ENCODE measurements around the gene AGAP1.
A peak's percentile ranks its signal among the peaks of the same experiment; 100 is the strongest.
"Not testable (repeated sequence)": the region's sequence is repeated elsewhere in the genome, so short reads cannot be mapped to it uniquely, and the experiment has no call there.

AGAP1 gene

DNA sequence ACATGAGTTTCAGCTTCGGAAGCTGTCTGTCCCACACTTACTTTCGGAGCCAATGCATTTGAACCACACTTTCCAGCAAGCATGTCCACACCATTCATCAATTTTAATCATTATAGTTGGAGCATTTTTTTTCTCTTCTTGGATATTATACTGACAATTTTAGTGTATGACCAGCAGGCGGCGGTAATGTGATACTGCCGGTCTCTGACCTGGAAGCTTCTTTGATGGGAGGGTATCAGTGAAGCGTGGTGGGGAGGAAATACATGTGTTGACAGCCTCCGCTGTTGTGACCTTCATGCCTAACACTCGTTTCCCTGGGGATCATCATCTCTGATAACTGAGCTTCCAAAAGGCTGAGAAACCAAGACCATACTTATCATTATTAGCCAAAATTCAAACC is 442.6 kb downstream of the AGAP1 start:
- DNase-seq = no peak

DNA sequence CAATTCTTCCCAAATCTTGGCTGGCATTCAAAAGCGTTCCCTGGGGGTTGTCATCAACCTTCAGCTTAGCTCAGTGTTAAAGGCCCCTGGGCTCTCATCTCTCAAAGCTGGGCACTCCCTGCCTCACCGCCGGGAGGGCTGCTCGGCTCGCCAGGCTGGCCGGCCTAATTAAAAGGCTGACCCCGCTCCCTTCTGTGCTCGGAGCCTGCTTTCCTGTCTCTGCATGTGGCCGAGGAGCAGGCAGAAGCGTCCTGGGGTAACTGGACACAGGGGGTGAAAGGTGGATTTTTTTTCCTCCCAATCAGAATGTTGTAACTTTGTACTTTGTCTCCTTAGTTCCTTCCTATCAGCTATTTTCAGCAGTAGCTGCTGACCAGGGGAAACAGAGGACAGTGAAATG is 443.2 kb downstream of the AGAP1 start:
- no peak for DNase-seq

DNA sequence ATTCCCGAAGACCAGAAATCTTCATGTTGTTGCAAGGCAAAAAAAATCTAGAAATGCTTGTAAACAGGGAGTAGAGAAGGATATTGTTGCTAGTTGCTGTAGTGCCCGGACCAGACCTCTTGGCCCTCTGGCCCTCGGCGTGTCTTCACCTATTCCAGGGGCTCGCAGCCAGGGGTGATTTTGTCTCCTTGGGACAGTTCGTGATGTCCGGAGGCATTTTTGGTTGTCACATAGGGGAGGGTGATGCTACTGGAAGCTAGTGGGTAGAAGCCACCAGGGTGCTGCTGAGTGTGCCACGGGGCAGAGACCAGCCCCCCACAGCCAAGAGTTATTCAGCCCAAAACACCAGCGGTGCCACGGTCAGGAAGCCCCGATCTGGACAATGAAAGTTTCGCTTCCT is 443.7 kb downstream of the AGAP1 start:
- DNase-seq = no peak

DNA sequence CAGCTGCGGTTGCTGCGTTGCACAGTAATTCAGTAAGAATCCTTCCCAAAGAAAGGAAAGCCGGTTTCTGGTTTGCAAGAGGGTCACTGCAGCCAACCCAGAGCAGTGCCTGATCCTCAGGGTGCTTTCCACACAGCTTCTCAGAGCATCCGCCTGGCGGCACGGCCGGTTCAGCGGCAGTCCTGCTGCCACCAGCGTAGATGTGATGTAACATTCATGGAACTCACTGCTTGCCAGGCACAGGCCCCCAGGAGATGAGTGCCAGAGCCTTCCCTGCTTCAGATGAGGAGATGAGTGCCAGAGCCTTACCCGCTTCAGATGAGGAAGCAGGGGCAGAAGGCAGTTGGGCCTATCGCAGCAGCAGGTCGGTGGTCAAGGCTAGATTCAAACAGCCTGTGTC is 444.1 kb downstream of the AGAP1 start:
- DNase-seq = no peak

DNA sequence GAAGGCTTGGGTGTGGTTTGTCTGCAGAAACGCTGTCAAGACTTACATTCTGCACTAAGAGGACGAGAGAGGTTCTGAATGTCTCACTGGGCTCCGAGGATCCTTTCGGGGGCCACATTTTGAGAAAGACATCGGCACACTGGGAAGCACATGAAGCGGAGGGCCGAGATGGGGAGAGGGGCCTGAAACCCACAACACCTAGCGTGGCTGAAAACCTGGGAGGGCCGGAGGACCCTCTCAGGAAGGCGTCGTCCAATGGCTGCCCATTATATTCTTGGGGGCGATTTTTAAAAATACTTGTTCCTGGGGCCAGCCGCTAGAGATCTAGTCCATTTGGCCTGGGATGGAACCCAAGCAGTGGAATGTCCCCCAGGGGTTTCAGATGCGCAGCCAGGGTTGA is 444.8 kb downstream of the AGAP1 start:
- no peak for DNase-seq

DNA sequence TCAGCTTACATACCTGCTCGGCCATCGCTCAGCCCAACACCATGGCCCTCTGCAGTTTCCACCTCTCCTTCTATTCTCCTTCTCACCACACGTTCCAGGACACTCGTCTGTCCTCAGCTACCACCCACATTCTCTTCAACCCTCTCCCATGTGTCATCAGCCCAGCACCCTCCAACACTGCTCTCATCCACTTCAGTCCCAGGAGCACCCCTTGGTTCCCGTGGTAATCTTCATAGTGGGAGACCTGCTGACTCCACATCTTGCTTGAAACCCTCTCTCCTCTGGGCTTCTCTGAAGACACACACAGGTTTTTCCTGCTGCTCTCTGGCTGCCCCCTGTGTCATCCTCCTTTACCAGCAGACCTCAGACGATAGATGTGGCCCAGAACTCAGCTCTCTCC is 445.6 kb downstream of the AGAP1 start:
- no peak for DNase-seq

DNA sequence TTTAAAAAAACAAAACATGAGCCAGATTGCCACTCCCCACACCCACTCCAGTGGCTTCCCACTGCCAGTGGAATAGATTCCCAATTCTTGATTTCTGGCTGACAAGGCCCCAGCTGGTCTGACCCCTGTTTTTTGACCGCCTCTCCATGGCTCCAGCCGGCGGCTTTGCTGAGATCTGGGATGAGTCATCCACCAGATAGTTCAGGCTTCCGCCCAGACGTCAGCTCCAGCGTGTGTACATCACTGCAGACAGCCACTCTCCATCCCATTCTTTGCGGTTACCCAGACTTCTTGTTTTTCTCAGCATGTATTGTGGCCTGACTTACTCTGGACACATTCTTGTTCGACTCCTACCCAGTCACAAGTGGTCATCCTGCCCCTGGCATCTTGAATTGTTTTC is 446.5 kb downstream of the AGAP1 start:
- no peak for DNase-seq

DNA sequence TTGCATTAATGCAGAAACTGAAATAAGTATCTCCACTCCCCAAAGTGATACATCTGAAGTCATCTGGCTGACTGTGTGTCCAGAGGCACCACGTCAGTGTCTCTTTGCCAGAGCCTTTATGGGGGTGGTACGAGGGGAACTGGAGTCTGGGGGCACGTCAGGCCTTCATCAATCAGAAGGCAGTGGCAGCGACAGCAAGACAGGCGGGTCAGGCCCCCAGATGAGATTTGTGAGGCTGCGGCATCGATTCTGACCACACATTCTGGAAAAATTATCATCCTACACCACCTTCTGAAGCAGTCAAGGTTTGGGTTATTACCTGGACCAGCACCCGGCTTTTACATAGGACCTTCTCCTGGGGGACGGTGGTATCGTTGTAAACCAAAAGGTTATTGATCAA is 450.7 kb downstream of the AGAP1 start:
- no peak for DNase-seq

DNA sequence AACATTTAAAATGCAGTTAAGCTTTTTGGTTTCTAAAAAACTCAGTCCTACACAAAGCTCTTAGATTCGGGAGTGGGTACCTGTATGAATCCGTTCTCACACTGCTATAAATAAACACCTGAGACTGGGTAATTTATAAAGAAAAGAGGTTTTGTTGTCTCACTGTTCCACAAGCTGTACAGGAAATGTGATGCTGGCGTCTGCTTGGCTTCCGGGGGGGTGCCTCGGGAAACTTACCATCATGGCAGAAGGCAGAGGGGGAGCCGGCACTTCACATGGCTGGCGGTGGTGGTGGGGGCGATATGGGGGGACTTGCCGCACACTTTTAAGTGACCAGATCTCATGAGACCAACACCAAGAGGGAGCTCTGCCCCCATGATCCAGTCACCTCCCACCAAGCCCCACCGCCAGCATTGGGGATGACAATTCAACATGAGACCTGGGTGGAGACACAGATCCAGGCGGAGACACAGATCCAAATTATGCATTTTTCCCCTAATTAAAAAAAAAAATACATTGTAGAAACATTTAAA is 451.8 kb downstream of the AGAP1 start:
- no peak for DNase-seq

DNA sequence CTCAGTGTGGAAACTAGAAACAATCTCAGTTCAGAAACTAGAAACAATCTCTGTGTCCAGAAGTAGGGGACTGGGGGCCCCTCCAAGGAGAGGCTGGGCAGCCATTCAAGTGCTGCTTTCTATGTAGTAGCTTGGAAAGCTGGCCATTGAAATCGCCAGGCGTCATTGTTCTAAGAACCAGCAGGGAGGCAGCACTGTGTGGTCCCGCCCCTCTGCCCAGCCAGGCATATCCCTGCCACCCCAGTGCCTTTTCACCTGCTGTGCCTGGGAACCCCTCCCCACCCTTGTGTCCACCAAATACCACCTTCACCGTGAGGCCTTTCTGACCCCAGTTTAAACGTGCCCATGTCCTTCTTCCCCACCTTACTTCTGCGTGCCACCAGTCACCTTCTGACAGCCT is 452.7 kb downstream of the AGAP1 start:
- DNase-seq = no peak

DNA sequence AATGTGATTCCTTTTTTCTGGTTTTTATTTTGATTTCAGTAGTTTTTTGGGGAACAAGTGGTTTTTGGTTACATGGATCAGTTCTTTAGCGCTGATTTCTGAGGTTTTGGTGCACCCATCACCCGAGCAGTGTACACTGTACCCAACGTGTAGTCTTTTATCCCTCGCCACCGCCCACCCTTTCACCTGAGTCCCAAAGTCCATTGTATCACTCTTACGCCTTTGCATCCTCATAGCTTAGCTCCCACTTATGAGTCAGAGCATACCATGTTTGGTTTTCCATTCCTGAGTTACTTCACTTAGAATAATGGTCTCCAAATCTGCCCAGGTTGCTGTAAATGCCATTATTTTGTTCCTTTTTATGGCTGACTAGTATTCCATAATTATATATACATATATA is 453.2 kb downstream of the AGAP1 start:
- DNase-seq = not testable (repeated sequence)

DNA sequence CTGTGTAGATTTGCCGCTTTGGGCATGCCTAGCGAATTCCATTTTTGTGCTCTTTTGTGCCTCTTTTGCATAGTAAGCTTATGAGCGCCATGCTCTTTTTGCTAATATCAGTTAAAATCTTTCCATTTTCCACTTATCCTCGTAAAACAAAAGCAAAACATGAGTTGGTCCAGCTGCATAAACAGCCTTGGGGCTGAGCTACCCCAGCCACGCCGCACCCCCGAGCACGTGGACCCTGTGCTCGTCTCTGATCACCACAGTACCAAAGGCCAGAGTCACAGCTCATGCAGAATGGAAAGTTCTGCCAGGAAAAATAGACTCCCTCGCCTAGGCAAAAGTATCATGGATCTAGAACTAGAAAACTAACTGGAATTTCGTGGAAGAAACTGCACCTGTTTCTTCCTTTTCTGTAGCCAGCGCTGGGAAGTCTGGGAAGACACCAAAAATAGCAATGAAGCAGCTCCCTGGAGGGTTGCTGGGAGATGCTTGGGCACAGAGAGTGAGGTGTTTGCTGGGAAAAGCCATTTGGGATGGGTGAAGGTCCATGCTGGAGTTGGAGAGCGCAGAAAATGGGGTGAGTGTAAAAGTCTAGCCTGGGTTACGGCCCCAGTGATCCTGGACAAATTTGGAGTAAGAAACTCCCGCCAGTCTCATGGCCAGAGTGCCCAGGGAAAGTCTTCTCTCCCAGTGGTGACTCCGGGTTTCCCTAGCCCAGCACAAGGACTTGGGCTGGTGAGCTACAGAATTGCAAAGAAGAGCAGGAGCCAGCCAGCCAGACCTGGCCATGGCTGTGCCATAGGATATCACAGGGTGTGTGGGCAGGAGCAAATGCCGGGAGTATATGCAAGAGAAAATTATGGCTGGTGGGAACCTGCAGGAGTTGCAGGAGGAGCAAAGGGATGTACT is 456.0 kb downstream of the AGAP1 start:
- no peak for DNase-seq

DNA sequence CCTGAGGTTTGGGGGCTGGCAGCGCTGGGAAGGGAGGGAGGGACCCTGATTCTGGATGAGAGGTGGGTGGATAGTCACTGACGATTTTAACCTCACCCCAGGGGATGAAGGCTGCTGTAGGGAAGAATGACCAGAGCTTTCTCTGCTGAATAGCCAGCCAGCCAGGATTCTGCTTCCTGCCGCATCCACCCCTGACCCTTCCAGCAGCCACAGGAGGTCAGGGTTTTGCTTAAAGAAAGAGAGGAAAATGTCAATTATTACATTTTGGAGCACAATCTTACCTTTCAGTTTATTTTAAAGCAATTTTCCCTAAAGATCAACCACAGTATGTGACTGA is 456.6 kb downstream of the AGAP1 start:
- no peak for DNase-seq

DNA sequence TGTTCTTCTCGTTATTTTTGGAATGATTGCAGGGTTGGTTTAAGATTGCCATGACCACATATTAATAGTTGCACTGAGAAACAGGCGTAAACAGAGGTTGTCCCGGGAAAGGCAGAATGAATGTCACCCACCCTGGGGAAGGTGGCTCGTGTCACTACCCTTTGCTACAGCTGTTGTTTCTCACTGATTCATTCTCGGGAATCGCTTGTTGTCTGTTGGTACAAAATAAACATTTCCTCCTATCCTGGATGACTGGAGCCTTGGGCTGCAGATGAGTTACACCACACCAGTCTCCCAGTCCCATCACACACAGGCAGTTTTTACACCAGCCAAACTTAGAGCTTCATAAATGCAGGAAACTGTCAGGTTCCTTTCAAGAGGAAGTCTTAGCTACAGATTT is 457.6 kb downstream of the AGAP1 start:
- DNase-seq = no peak

DNA sequence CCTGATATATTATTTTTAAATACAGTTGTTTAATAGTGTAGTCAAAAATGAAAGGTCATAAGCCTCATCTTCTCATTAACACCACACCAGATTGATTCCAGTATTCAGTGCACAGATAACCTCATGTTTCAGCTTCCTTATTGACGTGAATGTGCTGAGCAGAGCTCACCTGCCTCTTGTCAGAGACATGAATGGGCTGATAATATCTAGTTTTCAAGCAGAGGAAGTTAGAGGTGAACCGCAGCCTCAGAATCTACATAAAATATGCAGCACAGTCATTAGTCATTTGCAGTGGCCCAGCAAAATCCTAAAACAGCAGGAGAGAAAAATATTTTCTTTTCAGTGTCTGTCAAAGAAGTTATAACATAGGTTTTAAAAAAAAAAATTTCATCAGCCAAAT is 458.1 kb downstream of the AGAP1 start:
- peak; percentile 37 for DNase-seq

DNA sequence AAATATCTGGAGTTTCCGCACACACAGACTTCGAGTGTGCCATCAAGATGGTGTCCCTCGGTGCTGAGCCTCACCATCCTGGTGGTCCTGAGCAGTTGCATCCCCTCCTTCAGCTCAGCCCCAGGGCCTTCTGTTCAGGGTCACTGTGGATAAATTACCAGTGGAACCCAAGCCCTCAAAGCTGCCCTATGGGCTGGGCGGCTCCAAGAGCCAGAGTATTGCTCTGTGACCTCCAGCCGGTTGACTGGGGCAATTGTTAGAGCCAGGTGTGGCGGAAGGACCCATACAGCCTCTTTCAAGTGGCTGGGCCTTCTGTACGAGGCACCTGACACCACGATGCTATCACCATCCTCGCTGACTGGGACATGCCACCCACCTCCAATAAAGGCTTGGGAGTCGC is 458.9 kb downstream of the AGAP1 start:
- DNase-seq = no peak

DNA sequence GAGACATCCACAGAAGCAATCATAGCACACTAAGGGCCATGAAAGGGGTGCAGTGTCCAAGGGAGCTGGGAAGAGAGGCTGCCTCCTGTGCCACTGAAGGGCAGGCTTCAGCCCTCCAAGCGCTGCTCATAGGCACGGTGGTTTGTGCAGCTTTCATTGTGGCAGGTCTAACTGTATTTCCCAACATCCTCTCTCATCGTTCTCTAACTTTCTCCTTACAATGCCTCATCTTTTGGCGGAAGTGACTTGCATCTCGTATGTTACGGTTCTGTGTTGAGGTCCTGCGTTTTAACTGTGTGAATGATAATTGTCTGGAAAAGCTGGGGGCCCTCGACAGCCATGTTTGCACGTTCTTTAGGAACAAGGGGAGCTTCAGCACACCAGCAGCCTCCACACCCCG is 460.4 kb downstream of the AGAP1 start:
- no peak for DNase-seq

DNA sequence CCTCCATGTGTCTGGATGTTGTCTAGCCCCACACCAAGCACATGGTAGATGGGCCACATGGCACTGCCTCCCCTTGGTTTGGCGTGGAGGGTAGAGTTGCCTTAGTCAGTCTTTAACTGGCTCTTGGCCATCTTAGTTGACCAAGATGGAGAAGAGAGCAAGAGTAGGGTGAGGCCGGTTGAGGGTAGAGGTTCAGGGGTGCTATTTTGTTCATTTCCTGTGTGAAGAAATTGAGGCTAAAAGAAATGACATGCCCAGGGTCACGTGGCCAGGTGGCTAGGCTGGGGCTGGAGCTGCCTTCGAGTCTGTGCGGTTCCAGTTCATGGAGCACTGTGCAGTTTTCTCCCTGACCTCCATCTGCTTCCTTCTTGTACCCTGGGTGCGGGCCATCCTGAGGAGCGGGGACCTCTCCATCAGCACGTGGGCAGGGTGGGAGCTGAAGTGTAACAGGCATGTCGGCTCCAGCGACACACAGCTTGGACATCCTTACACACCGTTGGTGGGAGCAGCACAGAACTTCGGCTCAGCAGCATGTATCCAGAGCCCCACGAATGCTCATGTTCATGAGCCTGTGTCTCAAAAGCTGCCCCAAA is 461.1 kb downstream of the AGAP1 start:
- no peak for DNase-seq

DNA sequence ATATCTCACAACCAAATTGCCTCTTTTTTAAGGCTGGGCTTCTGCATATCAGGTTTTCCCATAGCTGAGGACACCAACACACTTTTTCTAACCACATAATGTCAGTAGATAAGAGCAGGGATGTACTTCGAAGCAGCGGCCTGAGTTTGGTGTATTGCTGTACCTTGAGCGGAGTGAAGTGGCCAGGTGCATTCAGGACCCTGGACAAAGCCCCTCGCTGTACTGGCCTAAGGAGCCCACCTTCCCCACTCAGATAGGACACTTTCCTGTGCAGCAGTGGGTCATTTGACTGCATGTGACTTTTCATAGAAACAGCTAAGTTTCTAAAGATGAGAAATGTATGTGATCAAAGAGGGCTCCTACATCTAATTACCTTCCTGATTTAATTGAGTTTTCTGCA is 461.8 kb downstream of the AGAP1 start:
- DNase-seq = no peak

DNA sequence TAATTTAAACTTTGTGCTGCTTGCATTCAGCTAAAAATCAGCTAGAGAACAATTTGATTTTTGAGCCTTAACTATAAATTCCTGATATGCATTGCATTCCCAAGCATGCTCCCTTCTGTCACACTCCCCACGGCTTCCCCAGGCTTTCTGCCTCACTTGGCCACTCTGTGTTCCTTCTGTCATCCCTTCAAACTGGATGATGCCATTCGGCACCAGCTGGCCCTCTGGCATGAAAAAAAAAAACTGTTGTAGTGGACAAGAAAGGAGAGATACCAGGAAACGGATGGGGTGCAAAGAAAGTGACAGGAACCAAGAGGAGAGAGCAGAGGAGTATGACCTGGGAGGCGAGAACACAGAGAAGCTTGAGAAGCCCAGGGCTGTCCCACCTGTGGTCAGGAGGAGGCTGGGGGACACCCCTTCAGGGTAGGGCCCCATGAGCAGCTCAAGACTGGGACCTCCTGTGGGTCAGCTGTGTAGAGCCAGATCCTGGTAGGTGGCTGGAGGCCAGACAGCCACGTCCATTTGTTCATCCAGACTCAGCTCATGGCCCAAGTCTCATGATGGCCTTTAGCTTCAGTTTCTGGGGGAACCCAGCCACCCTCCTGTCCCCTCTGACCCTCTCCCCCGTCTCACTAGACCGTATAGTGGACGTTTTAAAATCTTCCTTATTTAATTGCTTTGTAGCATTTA is 462.6 kb downstream of the AGAP1 start:
- DNase-seq = no peak

DNA sequence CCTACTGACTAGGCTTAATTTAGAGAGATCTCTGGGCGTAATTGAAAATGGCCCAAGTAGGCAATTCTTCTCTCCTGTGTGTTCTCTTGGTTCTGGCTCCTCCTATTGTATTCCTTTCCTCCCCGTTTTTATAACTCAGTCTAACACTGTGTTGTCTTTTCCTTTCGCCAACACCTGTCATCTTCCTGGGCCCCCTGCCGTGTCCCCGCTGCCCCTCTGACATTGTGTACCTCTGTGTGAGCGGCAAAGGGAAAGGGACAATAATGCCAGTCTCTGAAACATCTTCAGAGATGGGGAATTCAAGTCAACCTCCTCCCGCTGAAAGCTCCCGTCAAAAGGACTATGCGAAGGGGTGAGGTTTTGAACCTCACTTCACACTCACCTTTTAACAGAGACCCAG is 463.4 kb downstream of the AGAP1 start:
- no peak for DNase-seq

DNA sequence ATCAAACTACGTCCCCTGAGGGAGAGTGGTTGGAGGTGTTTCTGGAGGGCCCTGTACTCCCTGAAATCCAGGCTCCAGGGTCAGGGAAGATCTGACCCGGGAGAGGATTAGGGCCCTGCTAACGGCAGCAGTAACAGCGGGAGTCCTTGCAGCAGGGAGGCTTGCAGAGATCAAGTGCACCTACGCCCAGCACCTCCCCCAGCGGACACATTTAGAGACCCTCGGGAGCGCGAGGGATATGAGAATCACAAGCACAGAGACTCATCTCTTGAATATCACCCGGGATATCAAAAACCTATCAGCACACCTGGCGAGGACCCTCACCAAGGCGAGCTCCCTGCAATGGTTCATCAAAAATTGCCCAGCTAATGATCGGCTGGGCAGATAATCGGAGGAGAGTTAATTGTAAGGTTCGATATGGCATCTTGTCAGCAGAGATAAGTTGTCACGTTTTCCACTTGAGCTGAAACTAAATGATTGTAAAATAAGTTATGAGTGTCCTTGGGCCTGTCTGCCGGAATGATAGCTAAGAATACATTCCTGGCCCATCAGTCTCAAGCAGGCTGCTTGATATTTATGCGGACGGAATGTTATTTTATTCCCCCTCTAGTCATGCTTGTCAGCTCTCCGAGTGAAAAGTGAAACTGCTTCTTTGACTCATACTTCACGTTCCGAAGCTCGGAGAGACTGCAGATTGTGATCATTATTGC is 464.5 kb downstream of the AGAP1 start:
- no peak for DNase-seq

DNA sequence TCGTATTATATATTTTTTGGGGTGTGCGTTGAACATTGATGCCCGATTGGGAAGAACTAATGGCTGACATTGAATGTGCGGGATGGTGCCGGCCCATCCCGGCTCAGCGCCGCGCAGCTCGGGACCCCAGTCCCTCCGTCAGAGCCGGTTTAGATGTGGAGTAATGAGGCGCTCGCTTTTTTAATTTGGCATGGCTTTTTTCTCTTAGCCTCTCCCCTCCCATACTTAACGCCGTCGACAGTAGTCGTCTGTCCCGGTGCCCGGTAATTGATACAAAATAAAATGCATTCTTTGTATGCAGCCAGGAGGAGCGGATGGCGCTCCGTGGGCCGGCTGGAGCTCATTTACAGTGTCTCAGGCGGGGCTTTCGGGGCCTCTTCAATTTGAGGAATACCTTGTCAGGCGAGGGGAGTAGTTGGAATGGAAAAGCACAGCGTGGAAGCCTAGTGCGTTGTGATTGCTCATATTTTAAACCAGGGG is 465.1 kb downstream of the AGAP1 start:
- DNase-seq = no peak

All from CD4-positive, alpha-beta T cell treated with Interleukin-10 for 1 hour (primary cell).